Measurements from ENCODE around the gene CCDC57.

CCDC57 gene

GRCh38 chr17:82126556-82127314 lies 85.9 kb downstream of the CCDC57 start:
- Mint-ChIP-seq H3K4me1 (peaks cover 5% of the 10 kb centered on the region), H3K36me3 (ENCODE audit: low read depth) (peaks cover 31% of the 10 kb centered on the region), H3K4me3 (no peak overlapping the region), H3K9me3 (no peaks in the 10 kb centered on the region), H3K27me3 (ENCODE audit: low read depth) (no peaks in the 10 kb centered on the region), H3K27ac (no peak overlapping the region)
- TF ChIP-seq CTCF (IDR thresholded peaks at IDR 0.05; ENCODE audit: unreplicated experiment in 3 of 3): no peak

- Mint-ChIP-seq H3K36me3 (ENCODE audit: low read depth) (peaks cover 31% of the 10 kb centered on the region), H3K4me1 (peaks cover 7% of the 10 kb centered on the region), H3K9me3 (no peaks in the 10 kb centered on the region), H3K27me3 (ENCODE audit: low read depth) (no peaks in the 10 kb centered on the region), H3K4me3 (no peak overlapping the region), H3K27ac (peak overlapping the region in 1 of 3 experiments; percentile 52)
- TF ChIP-seq CTCF (IDR thresholded peaks at IDR 0.05; ENCODE audit: unreplicated experiment in 3 of 3): no peak
These were observed 88.5 kb downstream of the CCDC57 start for GRCh38 chr17:82124101-82124500.

- peaks cover 31% of the 10 kb centered on the region for H3K36me3 Mint-ChIP-seq (ENCODE audit: low read depth)
- H3K4me1 Mint-ChIP-seq: peaks cover 18% of the 10 kb centered on the region
- no peak for TF ChIP-seq CTCF (IDR thresholded peaks at IDR 0.05; ENCODE audit: unreplicated experiment in 3 of 3)
- no peak overlapping the region for H3K4me3 Mint-ChIP-seq
- H3K27ac Mint-ChIP-seq: peak overlapping the region; percentile 5 to 56 (median 18)
- H3K27me3 Mint-ChIP-seq (ENCODE audit: low read depth): no peaks in the 10 kb centered on the region
- H3K9me3 Mint-ChIP-seq: no peaks in the 10 kb centered on the region
These were observed 90.7 kb downstream of the CCDC57 start for GRCh38 chr17:82121660-82122629.

GRCh38 chr17:82121246-82121645 lies 91.4 kb downstream of the CCDC57 start:
- Mint-ChIP-seq H3K27me3 (ENCODE audit: low read depth) (no peaks in the 10 kb centered on the region), H3K4me3 (no peak overlapping the region), H3K4me1 (peaks cover 18% of the 10 kb centered on the region), H3K36me3 (ENCODE audit: low read depth) (peaks cover 25% of the 10 kb centered on the region), H3K9me3 (no peaks in the 10 kb centered on the region), H3K27ac (no peak overlapping the region)
- TF ChIP-seq CTCF (IDR thresholded peaks at IDR 0.05; ENCODE audit: unreplicated experiment in 3 of 3): no peak

GRCh38 chr17:82120148-82120547 lies 92.5 kb downstream of the CCDC57 start:
- Mint-ChIP-seq H3K27me3 (ENCODE audit: low read depth) (no peaks in the 10 kb centered on the region), H3K4me1 (peaks cover 18% of the 10 kb centered on the region), H3K9me3 (no peaks in the 10 kb centered on the region), H3K4me3 (no peak overlapping the region), H3K27ac (peak overlapping the region in 1 of 3 experiments; percentile 58), H3K36me3 (ENCODE audit: low read depth) (peaks cover 19% of the 10 kb centered on the region)
- TF ChIP-seq CTCF (IDR thresholded peaks at IDR 0.05; ENCODE audit: unreplicated experiment in 3 of 3): no peak

Data from nephron (organoid).